DND-41 (cell line): ENCODE results near the gene CLDN19.

Source experiments
- EZH2 ChIP-seq: IDR thresholded peaks from 3 replicates; pipeline ENCODE4 v1.6.1; 2012; ENCODE audit warnings: borderline replicate concordance, low read depth, mild to moderate bottlenecking, moderate library complexity, low read length, inconsistent platforms; ENCODE audit not compliant: severe bottlenecking
- TF ChIP-seq, protein P1 (sequence below): IDR thresholded peaks from 2 replicates; pipeline ENCODE4 v1.5.1; 2012; ENCODE audit warnings: borderline replicate concordance, low read length, moderate library complexity, mild to moderate bottlenecking; ENCODE audit not compliant: poor library complexity, severe bottlenecking; ENCODE audit errors: extremely low read depth

DNA sequence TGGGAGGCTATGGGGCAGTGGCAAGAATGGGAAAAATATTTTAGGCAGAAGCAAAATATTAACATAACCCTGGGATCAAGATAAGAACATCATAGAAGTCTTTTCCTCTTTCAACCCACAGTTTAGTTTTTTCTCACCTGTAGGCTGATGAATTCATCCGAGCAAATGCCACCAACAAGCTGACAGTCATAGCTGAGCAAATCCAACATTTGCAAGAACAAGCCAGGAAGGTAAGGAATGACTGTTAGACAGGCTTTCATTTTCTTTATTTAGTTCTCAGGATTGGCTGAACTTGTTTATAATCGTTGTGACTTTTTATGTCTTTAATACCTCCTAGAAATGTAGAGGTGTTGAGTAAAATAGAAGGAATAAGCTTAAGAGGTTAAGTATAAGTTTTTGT lies 33.4 kb upstream of the CLDN19 start:
- TF ChIP-seq, protein P1, sequence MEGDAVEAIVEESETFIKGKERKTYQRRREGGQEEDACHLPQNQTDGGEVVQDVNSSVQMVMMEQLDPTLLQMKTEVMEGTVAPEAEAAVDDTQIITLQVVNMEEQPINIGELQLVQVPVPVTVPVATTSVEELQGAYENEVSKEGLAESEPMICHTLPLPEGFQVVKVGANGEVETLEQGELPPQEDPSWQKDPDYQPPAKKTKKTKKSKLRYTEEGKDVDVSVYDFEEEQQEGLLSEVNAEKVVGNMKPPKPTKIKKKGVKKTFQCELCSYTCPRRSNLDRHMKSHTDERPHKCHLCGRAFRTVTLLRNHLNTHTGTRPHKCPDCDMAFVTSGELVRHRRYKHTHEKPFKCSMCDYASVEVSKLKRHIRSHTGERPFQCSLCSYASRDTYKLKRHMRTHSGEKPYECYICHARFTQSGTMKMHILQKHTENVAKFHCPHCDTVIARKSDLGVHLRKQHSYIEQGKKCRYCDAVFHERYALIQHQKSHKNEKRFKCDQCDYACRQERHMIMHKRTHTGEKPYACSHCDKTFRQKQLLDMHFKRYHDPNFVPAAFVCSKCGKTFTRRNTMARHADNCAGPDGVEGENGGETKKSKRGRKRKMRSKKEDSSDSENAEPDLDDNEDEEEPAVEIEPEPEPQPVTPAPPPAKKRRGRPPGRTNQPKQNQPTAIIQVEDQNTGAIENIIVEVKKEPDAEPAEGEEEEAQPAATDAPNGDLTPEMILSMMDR = no peak
- no peak for TF ChIP-seq EZH2
